Gastroesophageal sphincter (tissue), 3 donors: ENCODE measurements around the gene CLDN1.

ENCODE experiments used
- POLR2A ChIP-seq, 2 donors: fragments of 450-650 bp; IDR thresholded peaks; one replicate each; pipeline ENCODE4 v1.6.1; 2017; ENCODE audit warnings: antibody characterized with exemption in 2 of 2, mild to moderate bottlenecking in 2 of 2, moderate library complexity in 1 of 2
- TF ChIP-seq, protein P1 (sequence below), 4 experiments: fragments of 200-600 bp in 2 of 4; fragments of 450-650 bp in 2 of 4; sonication (generic) in 1 of 4; IDR thresholded peaks; one replicate each; pipeline ENCODE4 v1.5.1; 2017 to 2019; ENCODE audit warnings: antibody characterized with exemption in 4 of 4, mild to moderate bottlenecking in 2 of 4, moderate library complexity in 2 of 4

DNA sequence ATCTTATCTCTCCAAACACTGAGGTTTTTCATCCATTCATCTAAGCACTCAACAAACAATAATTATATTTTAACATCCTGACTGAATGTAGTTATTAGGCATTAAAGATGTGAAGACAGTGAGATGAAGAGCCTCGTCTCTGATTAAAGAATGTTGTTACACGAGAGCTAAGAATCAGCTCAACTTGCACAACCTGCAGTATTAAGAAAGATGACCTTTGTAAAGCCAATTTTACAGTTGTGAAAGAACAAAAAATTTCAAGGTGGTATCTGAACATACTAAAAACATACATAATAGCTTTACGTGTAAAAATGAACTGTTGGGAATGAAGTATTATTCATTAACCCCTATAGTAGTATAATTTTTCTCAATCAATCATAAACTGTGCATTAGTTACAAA lies 12.8 kb downstream of the CLDN1 start:
- TF ChIP-seq, protein P1, sequence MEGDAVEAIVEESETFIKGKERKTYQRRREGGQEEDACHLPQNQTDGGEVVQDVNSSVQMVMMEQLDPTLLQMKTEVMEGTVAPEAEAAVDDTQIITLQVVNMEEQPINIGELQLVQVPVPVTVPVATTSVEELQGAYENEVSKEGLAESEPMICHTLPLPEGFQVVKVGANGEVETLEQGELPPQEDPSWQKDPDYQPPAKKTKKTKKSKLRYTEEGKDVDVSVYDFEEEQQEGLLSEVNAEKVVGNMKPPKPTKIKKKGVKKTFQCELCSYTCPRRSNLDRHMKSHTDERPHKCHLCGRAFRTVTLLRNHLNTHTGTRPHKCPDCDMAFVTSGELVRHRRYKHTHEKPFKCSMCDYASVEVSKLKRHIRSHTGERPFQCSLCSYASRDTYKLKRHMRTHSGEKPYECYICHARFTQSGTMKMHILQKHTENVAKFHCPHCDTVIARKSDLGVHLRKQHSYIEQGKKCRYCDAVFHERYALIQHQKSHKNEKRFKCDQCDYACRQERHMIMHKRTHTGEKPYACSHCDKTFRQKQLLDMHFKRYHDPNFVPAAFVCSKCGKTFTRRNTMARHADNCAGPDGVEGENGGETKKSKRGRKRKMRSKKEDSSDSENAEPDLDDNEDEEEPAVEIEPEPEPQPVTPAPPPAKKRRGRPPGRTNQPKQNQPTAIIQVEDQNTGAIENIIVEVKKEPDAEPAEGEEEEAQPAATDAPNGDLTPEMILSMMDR (IDR thresholded peaks at IDR 0.05): no peak
- TF ChIP-seq POLR2A (IDR thresholded peaks at IDR 0.05): no peak
